HG02571 (cell line): ENCODE measurements around the gene CEACAM21.

Experiments
- ATAC-seq: cut with Tn5 transposase; IDR thresholded peaks from one replicate; pipeline ENCODE4 v1.9.1; 2021; ENCODE audit warnings: mild to moderate bottlenecking, moderate library complexity; ENCODE audit not compliant: unreplicated experiment

CEACAM21 gene

DNA sequence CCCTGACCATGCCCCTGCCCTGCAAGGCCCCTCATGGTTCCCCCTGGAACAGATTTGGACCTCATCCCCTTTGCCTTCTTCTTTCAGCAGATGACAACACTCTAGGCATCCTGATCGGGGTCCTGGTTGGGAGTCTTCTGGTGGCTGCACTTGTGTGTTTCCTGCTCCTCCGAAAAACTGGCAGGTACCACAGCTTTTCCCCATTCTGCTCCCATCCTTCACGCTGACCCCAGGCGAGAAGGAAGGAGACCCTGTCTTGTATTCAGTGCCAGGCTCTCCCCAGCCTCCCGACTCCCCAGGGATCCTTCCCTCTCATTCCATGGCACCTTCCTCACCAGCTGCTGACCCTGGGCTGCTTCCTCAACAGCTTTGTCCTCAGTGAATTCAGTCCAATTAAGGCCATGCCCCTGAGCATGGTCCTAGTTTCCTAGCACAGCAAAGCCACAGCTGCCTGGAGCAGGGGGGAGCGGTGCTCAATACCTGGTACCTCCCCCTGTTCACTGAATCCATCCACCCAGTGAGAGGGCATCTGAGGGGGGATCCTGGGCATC lies 8.4 kb downstream of the CEACAM21 start:
- no peak for ATAC-seq

DNA sequence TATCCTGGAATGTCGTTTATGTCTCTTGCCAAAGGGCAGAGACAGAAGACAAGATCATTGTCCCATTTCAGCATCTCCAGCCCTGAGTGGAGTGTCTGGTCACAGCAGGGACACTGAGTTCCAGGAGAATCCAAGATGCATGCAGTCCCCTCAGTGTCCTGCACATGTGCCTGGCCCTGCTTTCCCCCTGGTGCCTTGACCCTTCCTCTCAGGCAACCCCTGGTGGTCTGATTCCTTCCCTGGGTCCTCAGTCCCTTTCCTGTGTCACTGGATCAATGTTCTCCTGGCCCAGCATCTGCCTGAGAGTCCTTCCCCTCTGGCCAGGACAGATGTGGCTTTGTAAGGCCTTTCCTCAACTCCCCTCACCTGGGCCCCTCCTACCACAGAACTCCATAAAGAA lies 9.0 kb downstream of the CEACAM21 start:
- ATAC-seq = no peak

DNA sequence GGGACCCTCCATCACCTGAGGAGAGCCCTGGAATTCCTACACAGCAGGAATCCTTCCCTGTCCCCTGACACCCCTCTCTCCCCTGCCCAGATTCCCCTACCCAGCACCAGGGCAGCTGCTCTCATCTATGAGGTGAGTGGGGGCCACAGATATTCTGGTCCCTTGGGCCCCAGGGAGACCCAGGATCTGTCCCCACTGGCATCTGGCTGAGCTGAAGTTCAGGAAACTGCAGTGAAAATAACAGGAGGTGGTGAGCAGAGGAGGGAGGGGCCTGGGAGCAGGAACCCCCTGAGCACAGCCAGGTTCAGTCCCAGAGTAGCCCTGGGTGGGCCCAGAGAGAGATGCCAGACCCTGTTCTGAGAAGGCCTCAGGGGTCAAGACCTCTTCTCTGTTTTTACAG lies 10.1 kb downstream of the CEACAM21 start:
- ATAC-seq = no peak

DNA sequence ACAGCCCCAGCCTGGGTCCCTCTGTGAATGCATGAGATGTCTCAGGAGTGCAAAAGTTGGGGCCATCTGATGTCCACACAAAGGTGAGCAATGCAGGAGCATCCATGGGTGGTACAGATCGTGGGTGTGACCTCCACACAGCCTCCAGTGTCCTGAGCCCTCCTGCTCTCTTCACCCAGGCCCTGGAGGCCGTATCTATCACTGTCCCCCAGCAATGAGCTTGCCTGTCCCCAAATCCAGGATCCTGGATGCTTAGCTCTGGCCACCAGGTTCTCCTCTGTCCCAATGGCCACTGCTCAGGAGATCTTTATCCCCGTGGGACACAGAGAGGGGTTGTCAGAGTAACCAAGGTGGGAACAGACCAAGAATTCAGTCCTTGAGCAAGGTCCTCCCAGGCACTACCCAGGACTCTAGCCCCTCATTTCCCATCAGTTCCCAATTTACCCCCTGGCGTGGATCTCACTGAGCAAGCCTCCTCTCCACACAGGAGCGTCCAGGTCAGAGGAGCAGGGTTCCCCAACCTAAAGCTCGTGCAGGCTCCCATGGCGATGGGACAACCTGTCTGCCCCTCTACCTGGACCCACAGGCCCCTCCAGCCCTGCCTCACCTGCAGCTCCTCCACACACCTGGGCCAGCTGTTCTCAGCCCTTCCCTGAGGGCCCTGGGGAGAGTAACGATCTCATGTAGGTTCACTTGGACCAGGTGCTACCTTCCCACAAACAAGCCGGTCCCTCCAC lies 11.3 kb downstream of the CEACAM21 start:
- no peak for ATAC-seq

DNA sequence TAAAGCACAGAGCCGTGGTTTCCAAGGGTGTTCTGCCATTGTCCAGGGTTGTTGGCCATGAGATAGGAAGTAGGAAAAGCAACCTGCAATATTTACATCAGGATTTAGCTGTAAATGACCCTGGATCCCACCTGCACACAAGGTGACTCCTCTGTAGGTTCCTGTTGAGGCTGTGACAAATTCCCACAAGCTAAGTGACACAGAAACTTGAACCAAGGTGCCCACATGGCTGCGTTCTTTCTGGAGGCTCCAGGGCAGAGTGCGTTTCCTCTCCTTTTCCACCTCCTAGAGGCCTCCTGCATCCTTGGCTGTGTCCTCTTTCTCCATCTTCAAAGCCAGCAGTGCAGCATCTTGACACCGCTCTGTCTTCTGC lies 11.9 kb downstream of the CEACAM21 start:
- ATAC-seq = no peak

DNA sequence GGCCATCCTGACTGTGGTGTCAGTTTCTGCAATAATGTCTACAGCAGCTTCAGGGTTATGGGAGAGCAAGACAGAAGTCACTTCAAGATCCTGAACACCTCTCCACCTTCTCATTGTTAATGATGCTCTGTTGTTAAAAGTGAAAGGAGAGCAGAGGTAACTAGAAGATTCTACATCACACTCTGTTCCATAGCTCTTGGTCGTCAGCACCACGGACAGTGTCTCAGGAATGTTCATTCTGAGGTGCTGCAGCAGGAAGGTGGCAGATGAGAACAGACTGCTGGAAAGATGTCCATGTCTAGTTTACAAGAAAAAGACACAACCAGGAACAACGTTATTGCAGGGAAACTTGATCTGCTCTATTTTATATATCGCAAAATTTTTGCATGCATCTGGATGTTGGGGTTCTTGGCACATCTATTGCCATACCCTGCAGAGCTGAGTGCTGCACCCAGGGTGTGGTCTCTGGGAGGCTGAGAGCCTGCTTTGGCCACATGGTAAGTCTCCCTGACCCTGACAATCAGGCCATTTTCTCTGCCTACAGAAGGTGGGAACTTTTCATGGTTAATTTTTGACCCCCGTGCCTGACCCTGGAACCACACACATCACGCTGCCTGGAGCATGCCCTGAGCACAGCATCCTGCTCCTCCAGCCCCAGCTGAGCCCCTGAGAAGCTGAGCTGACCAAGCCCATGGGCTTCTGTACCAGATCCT lies 12.7 kb downstream of the CEACAM21 start:
- no peak for ATAC-seq

DNA sequence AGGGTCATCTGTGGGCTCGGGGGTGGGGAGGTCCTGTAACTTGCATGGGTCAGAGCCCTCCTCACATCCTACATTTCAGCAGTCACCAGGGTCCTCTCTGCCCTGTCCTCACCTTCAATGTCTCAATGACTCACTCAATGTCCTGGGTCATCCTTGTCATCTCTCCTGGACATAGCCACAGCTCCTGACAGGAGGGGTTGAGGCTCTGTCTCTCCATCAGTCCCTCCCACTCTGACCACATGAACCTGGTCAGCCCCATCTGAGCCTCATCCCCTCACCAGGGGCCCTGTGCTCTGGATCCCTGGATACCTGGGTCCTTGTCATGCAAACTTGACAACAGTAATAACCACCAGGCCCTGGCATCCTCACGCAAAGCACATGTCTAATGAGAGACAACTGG lies 13.4 kb downstream of the CEACAM21 start:
- ATAC-seq = no peak

DNA sequence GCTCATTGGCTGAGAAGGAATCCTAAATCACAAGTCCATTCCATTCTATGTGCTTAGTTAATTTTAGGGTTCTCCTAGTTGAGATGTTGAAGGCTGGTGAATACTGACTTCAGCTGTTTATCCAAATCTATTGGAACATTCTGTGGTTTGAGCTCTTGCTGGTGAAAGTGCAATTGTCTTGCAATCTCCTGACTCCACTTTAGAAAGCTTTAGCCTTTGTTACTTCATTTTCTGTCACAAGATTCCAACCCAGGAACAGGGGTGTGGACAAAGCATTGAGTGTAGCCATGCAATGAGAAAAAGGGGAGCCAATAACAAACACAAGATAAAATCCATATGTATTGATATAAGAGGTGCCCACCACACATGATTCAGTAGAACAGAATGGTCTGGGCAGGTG lies 15.0 kb downstream of the CEACAM21 start:
- no peak for ATAC-seq

DNA sequence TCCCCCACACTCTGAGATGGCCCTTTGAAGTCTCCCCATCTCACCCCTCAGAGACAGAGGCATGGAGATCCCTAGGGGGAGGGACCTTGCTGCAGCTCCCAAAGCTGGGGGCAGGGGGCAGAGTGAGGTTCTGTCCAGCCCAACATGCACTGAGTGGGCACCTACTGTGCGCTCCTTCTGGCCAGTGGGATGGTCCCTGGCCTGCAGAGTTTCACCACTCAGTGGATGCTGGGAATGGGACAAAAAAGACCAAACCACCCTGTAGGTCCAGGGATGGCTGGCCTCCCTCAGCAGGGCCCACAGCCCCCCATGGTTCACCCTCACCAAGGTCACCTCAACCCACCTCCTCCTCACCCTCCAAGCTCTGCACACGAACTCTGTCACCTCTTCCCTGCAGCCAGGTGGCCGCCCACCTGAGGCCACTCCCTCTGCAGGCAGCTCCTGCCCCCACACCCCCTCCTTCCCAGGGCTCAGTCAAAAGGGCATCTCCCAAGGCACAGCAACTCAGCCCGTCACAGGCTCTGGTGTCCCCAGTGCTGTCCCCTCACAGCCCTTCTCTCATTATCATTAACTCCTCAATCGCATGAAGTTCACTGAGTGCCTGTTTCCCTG lies 16.1 kb downstream of the CEACAM21 start:
- ATAC-seq = no peak

DNA sequence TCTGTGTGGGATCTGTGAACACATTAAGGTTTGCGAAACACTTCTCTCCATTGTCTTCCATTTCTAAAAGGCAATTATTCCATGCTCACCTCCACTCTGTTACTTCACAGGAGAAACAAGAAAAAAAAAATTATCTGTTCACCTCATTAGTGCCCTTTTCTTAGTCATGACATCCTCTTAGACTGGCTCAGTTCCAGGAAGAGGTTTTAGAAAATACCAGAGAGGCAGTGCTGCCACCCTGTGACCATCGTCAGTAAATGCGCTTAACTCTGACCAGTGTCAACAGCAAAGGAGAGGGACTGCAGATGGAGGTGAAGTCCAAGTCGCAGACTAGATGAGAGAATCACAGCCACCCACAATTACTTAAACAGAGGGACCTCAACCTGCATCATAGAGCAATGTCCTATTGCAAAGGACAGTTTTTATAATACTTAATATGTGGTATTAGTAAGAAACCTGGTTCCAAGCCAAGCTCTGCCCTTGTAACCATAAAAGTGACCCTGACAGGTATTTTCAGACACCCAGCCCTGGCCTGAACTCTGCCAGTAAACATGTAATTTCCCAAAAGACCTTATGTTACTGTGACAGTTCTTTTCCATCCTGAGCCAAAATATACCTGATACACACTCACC lies 19.4 kb downstream of the CEACAM21 start:
- ATAC-seq = no peak

DNA sequence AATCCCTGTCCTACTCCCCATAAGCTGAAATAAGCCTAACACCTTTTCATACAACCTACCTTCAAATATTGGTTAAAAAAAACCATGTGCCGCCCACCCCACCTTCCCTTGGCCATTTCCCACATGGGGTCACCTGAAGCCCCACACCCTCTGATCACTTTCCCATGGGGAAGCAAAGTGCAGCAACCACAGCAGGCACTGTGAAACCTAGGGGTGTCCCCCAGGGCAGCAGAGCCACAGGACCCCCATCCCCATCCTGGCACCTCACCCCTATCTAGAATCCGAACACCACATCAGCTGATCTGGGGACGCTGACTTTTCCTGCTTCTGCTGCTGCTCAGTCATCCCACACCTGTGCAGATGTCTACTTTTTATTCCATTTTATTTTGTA lies 19.9 kb downstream of the CEACAM21 start:
- no peak for ATAC-seq

DNA sequence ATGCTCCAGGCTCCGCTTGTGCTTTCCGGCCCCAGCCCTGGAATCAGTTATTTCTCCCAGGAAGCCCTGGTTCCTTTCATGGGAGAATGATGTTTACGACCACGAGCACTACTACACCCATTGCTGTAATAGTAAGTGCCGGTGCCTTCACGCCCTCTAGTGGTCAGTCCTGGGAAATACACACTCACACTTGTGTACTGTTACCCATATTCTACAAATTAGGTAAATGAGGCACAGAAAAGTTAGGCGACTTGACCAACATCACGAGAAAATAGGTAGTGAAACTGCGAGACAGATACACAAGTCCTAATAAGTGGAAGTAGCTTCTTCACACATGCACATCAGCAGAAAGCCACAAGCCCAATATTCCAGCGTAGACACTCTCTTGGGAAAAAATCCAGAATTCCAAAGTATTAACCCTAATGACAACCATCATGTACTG lies 21.7 kb downstream of the CEACAM21 start:
- ATAC-seq = no peak

DNA sequence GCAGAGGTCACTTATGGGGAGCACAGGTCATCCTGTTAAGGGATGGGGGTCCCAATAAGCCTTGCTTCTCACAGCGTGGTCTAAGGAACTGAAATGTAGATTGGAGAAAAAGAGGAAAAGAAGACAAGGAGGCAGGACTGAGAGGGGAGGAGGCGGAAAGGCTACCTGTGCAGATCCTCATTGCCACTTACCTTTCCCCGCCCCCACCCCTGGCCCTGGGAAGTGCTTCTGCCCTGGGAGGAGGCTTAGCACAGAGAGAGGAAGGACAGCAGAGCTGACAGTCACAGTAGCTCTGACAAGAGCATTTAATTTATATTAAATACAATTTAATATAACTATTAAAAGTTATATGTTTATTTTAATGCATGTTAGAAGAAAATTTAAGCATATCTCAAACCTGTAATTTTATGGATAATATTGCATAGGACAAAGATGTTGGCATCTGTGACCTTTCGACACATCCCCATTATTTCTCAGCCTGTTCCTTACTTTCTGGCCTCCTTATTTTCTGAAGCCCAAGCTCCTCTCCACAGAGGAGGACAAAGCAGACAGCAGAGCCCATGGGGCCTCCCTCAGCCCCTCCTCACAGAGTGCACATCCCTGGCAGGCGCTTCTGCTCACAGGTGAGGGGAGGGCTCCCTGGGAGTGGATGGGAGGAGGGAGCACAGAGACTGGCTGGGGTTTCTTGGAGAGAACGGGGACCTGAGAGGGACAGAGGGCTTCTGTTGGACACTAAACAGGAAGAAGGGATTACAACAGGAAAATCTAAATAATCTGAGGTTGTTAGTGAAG lies 23.4 kb downstream of the CEACAM21 start:
- no peak for ATAC-seq

DNA sequence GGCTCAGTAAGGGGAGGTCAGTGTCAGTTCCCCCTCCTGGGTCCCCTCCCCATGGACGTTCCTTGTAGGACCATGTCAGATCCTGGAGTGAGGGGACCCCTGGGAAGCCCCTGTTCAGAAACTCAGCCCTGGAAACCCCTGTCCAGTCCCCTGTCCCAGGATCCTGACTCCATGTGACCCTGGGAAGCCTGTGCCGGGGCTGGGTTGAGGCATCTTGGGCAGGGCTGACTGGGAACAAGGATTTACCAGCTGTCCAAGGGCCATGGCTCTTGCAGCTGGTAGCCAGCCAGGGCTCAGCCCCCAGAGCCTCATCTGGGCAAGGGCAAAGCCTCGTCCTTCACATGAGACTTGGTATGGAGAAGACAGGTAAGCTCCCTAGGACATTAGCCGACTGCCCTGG lies 25.8 kb downstream of the CEACAM21 start:
- no peak for ATAC-seq

DNA sequence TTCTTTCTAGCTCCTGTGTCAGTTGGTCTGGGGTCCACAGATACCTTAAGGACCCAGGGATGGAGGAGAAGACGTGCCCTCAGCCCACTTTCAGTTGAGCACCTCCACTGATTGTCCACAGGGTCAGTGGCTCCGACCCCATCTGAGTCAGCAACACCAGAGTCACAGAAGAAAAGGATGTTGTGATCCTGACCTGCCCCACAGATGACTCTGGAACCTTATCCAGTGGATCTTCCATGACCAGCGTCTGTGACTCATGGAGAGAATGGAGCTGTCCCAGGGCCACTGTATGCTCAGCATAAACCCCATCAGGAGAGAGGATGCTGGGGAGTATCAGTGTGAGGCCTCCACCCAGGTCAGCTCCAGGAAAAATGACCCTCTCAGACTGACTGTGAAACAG lies 28.9 kb downstream of the CEACAM21 start:
- ATAC-seq = no peak

DNA sequence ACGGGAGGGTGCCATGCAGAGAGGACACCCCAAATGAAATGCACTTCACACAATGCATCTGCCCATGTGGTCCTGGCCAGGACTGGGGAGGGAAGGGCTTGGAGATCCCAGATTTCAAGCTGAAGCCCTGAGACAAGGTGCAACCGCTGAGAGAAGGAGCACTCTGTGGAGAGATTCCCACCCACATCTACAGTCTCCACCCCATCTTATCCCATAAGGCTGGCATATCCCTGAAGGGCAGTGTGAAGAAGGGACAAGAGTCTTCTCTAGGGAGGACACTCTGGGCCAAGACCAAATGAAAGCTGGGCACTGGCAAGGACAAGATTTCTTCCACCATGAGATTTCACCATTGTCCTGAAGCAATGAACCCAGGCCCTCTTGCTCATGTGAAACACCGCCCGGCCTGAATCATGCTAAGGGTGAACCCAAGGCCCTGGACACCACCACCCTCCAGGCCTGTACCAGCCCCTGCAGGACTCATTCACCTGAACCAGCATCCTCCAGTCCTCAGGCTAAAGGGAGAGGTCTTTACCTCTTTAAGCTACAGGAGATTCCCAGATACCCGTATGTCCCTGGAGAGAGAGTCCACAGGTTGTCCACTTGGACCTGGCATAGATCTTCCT lies 30.4 kb downstream of the CEACAM21 start:
- ATAC-seq = no peak

DNA sequence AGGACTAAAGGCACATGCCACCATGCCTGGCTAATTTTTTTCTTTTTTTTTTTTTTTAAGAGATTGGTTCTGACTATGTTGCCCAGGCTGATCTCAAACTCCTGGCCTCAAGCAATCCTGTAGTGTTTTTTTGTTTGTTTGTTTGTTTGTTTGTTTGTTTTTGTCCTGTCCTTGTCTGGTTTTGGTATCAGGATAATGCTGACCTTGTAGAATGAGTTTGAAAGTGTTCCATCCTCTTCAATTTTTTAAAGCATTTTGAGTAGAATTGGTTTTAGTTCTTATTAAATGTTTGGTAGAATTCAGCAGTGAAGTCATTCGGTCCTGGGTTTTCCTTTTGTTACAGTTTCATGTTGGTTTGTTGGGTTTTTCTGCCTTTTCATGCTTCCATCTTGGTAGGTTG lies 31.7 kb downstream of the CEACAM21 start:
- ATAC-seq = no peak

DNA sequence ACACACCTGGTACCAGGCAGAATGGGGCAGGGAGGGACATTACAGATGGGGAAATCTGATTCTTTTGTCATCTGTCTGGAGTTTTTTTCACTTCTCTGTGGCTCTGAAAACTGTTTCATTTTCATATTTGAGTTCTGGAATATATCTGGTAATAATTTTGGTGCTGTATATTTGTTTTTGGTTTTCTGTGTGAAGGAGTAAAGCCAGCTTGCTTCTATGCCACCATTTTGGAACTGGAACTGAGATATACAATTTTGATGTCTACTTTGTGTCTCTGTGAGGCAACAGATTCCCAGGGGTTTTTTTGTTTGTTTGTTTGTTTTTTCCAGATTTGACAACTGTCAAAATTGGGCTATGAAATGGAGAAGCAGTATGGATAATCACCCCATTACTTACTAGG lies 34.8 kb downstream of the CEACAM21 start:
- ATAC-seq = no peak

DNA sequence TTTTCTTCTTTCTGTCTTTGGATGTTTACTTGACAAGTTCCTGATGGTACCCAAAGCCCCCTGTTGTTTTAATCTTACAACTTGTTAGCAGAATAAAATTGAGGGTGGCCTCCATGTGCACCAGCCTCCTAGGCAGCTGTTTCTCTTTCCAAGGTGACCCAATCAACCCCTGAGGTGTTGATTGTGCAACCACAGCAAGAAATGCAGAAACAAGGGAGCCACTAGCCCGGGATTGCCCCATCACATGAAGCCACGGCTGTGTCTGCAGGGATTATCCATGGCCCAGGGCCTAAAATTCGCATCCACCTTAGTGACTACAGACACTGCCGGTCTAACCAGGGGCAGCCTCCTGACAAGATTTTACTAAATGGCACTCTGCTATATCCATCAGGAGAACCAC lies 36.5 kb downstream of the CEACAM21 start:
- no peak for ATAC-seq

DNA sequence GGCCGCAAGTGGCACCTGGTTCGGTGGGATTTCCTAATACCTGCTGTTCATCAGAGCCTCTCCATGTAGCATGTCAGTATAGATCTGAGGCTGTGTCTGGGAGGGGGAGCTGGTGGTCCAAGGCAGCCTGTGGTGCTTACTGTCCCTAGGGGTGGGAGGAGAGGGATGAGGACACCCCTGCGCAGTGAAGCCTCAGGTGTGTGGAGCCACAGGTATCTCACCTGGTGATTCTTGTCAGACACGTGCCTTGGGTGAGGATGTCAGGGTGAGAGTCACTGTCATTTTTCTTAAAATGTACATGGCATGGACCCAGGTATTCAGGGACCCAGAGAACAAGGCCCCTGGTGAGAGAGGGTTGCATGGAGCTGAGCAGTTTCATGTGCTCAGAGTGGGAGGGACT lies 39.2 kb downstream of the CEACAM21 start:
- no peak for ATAC-seq
